Mammary epithelial cell (primary cell): ENCODE data around the gene POFUT2.

Experiments
- EZH2 ChIP-seq: IDR thresholded peaks from 2 replicates; pipeline ENCODE4 v1.6.1; 2012; ENCODE audit warnings: low read length, inconsistent platforms, borderline replicate concordance
- TF ChIP-seq, protein P1 (sequence below), 2 donors: IDR thresholded peaks in 1 of 2; conservative IDR thresholded peaks in 1 of 2; 2 replicates each; pipeline ENCODE4 v1.5.1; 2011 to 2012; ENCODE audit warnings: inconsistent platforms in 2 of 2, low read length in 2 of 2, mild to moderate bottlenecking in 2 of 2, control low read depth in 1 of 2, low read depth in 1 of 2; ENCODE audit not compliant: insufficient read depth in 1 of 2; ENCODE audit errors: extremely low read depth in 1 of 2

DNA sequence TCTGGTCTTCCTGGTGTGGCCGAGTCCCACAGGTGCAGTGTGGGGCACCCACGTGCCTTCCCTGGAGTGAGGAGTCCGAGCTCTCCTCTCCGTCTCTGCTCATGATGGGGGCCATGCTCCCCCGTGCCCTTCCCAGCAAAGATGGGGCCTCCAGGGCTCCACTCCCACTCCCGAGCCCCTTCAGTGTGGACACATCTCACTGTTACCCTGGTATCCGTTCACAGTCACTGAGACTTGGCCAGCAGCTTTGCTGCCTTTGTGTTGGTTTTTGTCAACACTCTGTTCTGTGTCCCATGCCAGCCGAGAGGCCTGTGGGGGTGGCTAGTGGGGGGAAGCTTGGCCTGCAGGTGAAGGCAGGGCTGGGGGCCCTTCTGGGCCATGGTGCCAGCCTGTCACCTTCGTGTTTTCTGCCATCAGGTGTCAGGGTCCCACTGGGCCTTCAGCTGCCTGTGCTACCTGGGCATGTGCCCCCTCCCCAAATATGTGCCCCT is 46.9 kb upstream of the POFUT2 start:
- TF ChIP-seq EZH2: no peak
- TF ChIP-seq, protein P1, sequence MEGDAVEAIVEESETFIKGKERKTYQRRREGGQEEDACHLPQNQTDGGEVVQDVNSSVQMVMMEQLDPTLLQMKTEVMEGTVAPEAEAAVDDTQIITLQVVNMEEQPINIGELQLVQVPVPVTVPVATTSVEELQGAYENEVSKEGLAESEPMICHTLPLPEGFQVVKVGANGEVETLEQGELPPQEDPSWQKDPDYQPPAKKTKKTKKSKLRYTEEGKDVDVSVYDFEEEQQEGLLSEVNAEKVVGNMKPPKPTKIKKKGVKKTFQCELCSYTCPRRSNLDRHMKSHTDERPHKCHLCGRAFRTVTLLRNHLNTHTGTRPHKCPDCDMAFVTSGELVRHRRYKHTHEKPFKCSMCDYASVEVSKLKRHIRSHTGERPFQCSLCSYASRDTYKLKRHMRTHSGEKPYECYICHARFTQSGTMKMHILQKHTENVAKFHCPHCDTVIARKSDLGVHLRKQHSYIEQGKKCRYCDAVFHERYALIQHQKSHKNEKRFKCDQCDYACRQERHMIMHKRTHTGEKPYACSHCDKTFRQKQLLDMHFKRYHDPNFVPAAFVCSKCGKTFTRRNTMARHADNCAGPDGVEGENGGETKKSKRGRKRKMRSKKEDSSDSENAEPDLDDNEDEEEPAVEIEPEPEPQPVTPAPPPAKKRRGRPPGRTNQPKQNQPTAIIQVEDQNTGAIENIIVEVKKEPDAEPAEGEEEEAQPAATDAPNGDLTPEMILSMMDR (conservative IDR thresholded peaks at IDR 0.05 in 1 of 2, IDR thresholded peaks at IDR 0.05 in 1 of 2; ENCODE audit: extremely low read depth in 1 of 2, insufficient read depth in 1 of 2, low read depth in 1 of 2, low read length in 2 of 2): no peak
